Trophoblast cell (in vitro differentiated cells and primary cell): ENCODE data around the gene EIF5A.

Source experiments
- DNase-seq, 2 donors: peaks; one replicate each; pipeline ENCODE4 v3.0.0-alpha.2; 2016
- H2AFZ ChIP-seq: 2 replicates; pipeline ENCODE4 v1.6.1; 2013; ENCODE audit warnings: low read length, moderate library complexity, mild to moderate bottlenecking; ENCODE audit not compliant: insufficient read depth, poor library complexity
- H2AK5ac ChIP-seq: 2 replicates; pipeline ENCODE4 v1.6.1; 2013; ENCODE audit warnings: mild to moderate bottlenecking, low read length
- H2BK120ac ChIP-seq: 2 replicates; pipeline ENCODE4 v1.6.1; 2013; ENCODE audit warnings: low read length, mild to moderate bottlenecking, moderate library complexity; ENCODE audit not compliant: insufficient read depth, poor library complexity
- H2BK12ac ChIP-seq: 2 replicates; pipeline ENCODE4 v1.6.1; 2013; ENCODE audit warnings: mild to moderate bottlenecking, low read length, moderate library complexity
- H2BK5ac ChIP-seq: 2 replicates; pipeline ENCODE4 v1.6.1; 2013; ENCODE audit warnings: low read length, low read depth, moderate library complexity, mild to moderate bottlenecking; ENCODE audit not compliant: poor library complexity
- H3K14ac ChIP-seq: 2 replicates; pipeline ENCODE4 v1.6.1; 2013; ENCODE audit warnings: mild to moderate bottlenecking, low read length
- H3K18ac ChIP-seq: 2 replicates; pipeline ENCODE4 v1.6.1; 2013; ENCODE audit warnings: mild to moderate bottlenecking, low read length
- H3K23ac ChIP-seq: 2 replicates; pipeline ENCODE4 v1.6.1; 2013; ENCODE audit warnings: low read length
- H3K27ac ChIP-seq: 2 replicates; pipeline ENCODE4 v1.5.1; 2013; ENCODE audit warnings: low read depth, mild to moderate bottlenecking, inconsistent platforms, low read length, moderate library complexity
- H3K27me3 ChIP-seq: 2 replicates; pipeline ENCODE4 v1.6.1; 2013; ENCODE audit warnings: inconsistent platforms, mild to moderate bottlenecking, low read length, moderate library complexity; ENCODE audit not compliant: insufficient read depth
- H3K36me3 ChIP-seq, 2 experiments: 1 replicate in 1 of 2; 2 replicates in 1 of 2; pipeline ENCODE4 v1.6.1; 2013; ENCODE audit warnings: low read length in 2 of 2, mild to moderate bottlenecking in 2 of 2, moderate library complexity in 1 of 2; ENCODE audit not compliant: insufficient read depth in 2 of 2, control insufficient read depth in 1 of 2
- H3K4ac ChIP-seq: 2 replicates; pipeline ENCODE4 v1.6.1; 2013; ENCODE audit warnings: low read depth, mild to moderate bottlenecking, low read length, moderate library complexity
- H3K4me1 ChIP-seq, 2 experiments: 1 replicate in 1 of 2; 2 replicates in 1 of 2; pipeline ENCODE4 v1.6.1; 2013; ENCODE audit warnings: low read length in 2 of 2, mild to moderate bottlenecking in 2 of 2, moderate library complexity in 1 of 2; ENCODE audit not compliant: insufficient read depth in 2 of 2, control insufficient read depth in 1 of 2
- H3K4me2 ChIP-seq: 2 replicates; pipeline ENCODE4 v1.6.1; 2013; ENCODE audit warnings: inconsistent platforms, mild to moderate bottlenecking, low read length, moderate library complexity
- H3K4me3 ChIP-seq: 2 replicates; pipeline ENCODE4 v1.5.1; 2013; ENCODE audit warnings: mild to moderate bottlenecking, low read depth, low read length, inconsistent platforms
- H3K79me1 ChIP-seq: one replicate; pipeline ENCODE4 v1.6.1; 2013; ENCODE audit warnings: low read length
- H3K79me2 ChIP-seq: 2 replicates; pipeline ENCODE4 v1.6.1; 2013; ENCODE audit warnings: low read length, mild to moderate bottlenecking; ENCODE audit not compliant: control insufficient read depth, insufficient read depth, poor library complexity
- H3K9ac ChIP-seq: 2 replicates; pipeline ENCODE4 v1.6.1; 2013; ENCODE audit warnings: mild to moderate bottlenecking, low read length
- H3K9me3 ChIP-seq: 2 replicates; pipeline ENCODE4 v1.6.1; 2013; ENCODE audit warnings: low read depth, mild to moderate bottlenecking, control low read depth, inconsistent platforms, low read length; ENCODE audit not compliant: insufficient read depth
- H4K12ac ChIP-seq: 2 replicates; pipeline ENCODE4 v1.6.1; 2013; ENCODE audit warnings: low read depth, mild to moderate bottlenecking, low read length, moderate library complexity
- H4K8ac ChIP-seq: 2 replicates; pipeline ENCODE4 v1.6.1; 2013; ENCODE audit warnings: low read depth, mild to moderate bottlenecking, low read length, moderate library complexity
- H4K91ac ChIP-seq: one replicate; pipeline ENCODE4 v1.6.1; 2013; ENCODE audit warnings: low read depth, mild to moderate bottlenecking, low read length, moderate library complexity
- WGBS: extraction: QIAGEN DNeasy Blood & Tissue Kit; methylation state at CpG from one replicate; pipeline ENCODE4 v1.1.7; 2013; ENCODE audit warnings: missing lambda C conversion rate; ENCODE audit not compliant: insufficient read length, insufficient coverage; ENCODE audit errors: extremely low coverage; 5-methylcytosine and 5-hydroxymethylcytosine counted together

Gene EIF5A

DNA sequence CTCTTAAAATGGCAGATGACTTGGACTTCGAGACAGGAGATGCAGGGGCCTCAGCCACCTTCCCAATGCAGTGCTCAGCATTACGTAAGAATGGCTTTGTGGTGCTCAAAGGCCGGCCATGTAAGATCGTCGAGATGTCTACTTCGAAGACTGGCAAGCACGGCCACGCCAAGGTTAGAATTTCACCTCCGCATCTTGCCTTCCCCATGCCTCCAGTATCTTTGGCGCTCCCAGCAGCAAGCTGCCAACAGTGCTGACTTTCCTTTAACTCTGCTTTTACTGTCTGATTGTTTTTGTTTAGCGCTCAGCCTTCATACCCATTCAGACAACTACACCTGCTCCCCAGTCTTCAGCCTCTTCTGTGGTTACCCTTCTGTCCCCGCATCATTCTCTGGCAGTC is 2.2 kb downstream of the EIF5A start:
- Histone ChIP-seq H2BK12ac (no peak overlapping the region), H2BK120ac (no peak overlapping the region), H3K36me3 (peaks cover 35 to 44% of the 10 kb centered on the region in 2 experiments), H3K4me3 (no peak overlapping the region), H3K79me2 (peaks cover 22% of the 10 kb centered on the region), H3K14ac (no peak overlapping the region), H3K9me3 (no peaks in the 10 kb centered on the region), H2AK5ac (no peak overlapping the region), H3K4me1 (peaks cover 4 to 6% of the 10 kb centered on the region in 2 experiments), H3K18ac (no peak overlapping the region), H3K27ac (no peak overlapping the region), H3K4me2 (no peak overlapping the region), H4K91ac (no peak overlapping the region), H3K27me3 (no peaks in the 10 kb centered on the region), H3K9ac (no peak overlapping the region), H2BK5ac (no peak overlapping the region), H3K23ac (no peak overlapping the region), H2AFZ (no peak overlapping the region), H3K4ac (peak overlapping the region; percentile 82), H4K8ac (no peak overlapping the region), H4K12ac (no peak overlapping the region), H3K79me1 (peaks cover 16% of the 10 kb centered on the region)
- no CpG with 5 or more reads among the region's 12 CpGs for whole genome bisulfite sequencing
- DNase-seq: no peak

GRCh38 chr17:7311110-7311705 is 3.8 kb downstream of the EIF5A start:
- Histone ChIP-seq H3K4me1 (peaks cover 8 to 9% of the 10 kb centered on the region in 2 experiments), H2BK5ac (no peak overlapping the region), H3K79me1 (peaks cover 18% of the 10 kb centered on the region), H4K12ac (no peak overlapping the region), H3K27ac (no peak overlapping the region), H3K4ac (no peak overlapping the region), H3K9me3 (no peaks in the 10 kb centered on the region), H3K4me3 (no peak overlapping the region), H3K4me2 (no peak overlapping the region), H3K9ac (no peak overlapping the region), H2BK12ac (no peak overlapping the region), H3K14ac (no peak overlapping the region), H2AK5ac (no peak overlapping the region), H3K79me2 (peaks cover 24% of the 10 kb centered on the region), H4K8ac (no peak overlapping the region), H3K36me3 (peaks cover 40 to 50% of the 10 kb centered on the region in 2 experiments), H3K27me3 (no peaks in the 10 kb centered on the region), H2AFZ (no peak overlapping the region), H4K91ac (no peak overlapping the region), H2BK120ac (no peak overlapping the region), H3K18ac (no peak overlapping the region), H3K23ac (no peak overlapping the region)
- WGBS: 100% methylated on average over 1 of the region's 7 CpGs
- no peak for DNase-seq

- Histone ChIP-seq H4K91ac (no peak overlapping the region), H3K14ac (no peak overlapping the region), H3K79me2 (peaks cover 23% of the 10 kb centered on the region), H3K4me3 (no peak overlapping the region), H3K27ac (no peak overlapping the region), H4K8ac (no peak overlapping the region), H3K4me2 (no peak overlapping the region), H3K4me1 (peaks cover 7 to 9% of the 10 kb centered on the region in 2 experiments), H3K79me1 (peaks cover 13% of the 10 kb centered on the region), H3K9ac (no peak overlapping the region), H2BK5ac (no peak overlapping the region), H4K12ac (no peak overlapping the region), H3K4ac (no peak overlapping the region), H2BK120ac (no peak overlapping the region), H3K9me3 (no peaks in the 10 kb centered on the region), H2AFZ (no peak overlapping the region), H3K27me3 (no peaks in the 10 kb centered on the region), H3K18ac (no peak overlapping the region), H2BK12ac (no peak overlapping the region), H3K36me3 (peaks cover 48 to 59% of the 10 kb centered on the region in 2 experiments), H3K23ac (no peak overlapping the region), H2AK5ac (no peak overlapping the region)
- no CpG with 5 or more reads among the region's 7 CpGs for WGBS
- DNase-seq: no peak
Measured at GRCh38 chr17:7312432-7313087, 5.1 kb downstream of the EIF5A start.

DNA sequence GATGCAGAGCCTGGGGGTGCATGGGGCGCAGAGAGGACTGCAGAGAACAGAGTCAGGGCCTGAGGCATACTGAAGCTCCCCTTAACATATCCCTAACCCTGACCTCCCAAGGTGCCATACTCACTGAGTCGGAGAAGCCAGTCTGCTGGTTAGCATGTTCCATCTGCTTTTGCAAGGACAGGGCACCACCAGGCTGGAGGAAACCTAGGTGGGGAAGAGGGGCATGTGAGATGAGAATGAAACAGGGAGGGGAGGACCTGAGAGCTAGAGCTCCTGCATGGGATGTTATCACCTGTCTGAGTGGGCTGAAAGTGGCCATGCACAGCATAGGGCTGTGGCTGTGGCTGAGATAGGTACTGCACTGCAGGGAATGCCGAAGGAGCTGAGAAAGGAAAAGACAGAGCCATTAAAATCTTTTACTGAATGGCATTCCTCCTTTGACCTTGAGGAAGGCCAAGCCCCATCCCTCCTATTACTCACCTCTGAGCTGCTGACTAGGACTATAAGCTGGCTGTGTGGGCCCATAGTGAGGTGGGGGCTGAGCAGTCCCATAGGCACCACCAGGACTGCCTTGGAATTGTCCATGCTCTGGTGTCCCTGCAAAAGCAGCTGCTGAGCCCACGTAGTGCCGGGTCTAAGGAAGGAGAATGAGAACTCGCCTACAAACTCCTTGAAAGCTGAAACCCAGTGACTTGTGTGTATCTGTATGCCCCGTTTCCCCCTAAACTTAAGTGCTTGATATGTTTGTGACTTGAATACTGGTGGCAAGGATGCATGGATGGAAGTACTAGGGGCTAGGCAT is 5.9 kb downstream of the EIF5A start:
- no peak overlapping the region for H2AFZ ChIP-seq
- no CpG with 5 or more reads among the region's 7 CpGs for WGBS
- no peak for DNase-seq
- H4K91ac ChIP-seq: no peak overlapping the region
- no peak overlapping the region for H4K8ac ChIP-seq
- H3K4me1 ChIP-seq: peaks cover 7 to 9% of the 10 kb centered on the region in 2 experiments
- no peak overlapping the region for H3K23ac ChIP-seq
- H3K4me2 ChIP-seq: no peak overlapping the region
- H3K14ac ChIP-seq: no peak overlapping the region
- H2AK5ac ChIP-seq: no peak overlapping the region
- peaks cover 5% of the 10 kb centered on the region for H3K79me1 ChIP-seq
- H3K9ac ChIP-seq: no peak overlapping the region
- H2BK12ac ChIP-seq: no peak overlapping the region
- H3K36me3 ChIP-seq: peaks cover 55 to 66% of the 10 kb centered on the region in 2 experiments
- no peak overlapping the region for H4K12ac ChIP-seq
- no peak overlapping the region for H3K4me3 ChIP-seq
- no peak overlapping the region for H3K27ac ChIP-seq
- no peaks in the 10 kb centered on the region for H3K27me3 ChIP-seq
- no peak overlapping the region for H2BK5ac ChIP-seq
- no peak overlapping the region for H3K4ac ChIP-seq
- H3K18ac ChIP-seq: no peak overlapping the region
- H3K79me2 ChIP-seq: peaks cover 15% of the 10 kb centered on the region
- H3K9me3 ChIP-seq: no peaks in the 10 kb centered on the region
- no peak overlapping the region for H2BK120ac ChIP-seq
